Measurements from ENCODE around the gene BEST4.
A peak's percentile ranks its signal among the peaks of the same experiment; 100 is the strongest.
"Not testable (repeated sequence)": the region's sequence is repeated elsewhere in the genome, so short reads cannot be mapped to it uniquely, and the experiment has no call there.

The BEST4 gene

DNA sequence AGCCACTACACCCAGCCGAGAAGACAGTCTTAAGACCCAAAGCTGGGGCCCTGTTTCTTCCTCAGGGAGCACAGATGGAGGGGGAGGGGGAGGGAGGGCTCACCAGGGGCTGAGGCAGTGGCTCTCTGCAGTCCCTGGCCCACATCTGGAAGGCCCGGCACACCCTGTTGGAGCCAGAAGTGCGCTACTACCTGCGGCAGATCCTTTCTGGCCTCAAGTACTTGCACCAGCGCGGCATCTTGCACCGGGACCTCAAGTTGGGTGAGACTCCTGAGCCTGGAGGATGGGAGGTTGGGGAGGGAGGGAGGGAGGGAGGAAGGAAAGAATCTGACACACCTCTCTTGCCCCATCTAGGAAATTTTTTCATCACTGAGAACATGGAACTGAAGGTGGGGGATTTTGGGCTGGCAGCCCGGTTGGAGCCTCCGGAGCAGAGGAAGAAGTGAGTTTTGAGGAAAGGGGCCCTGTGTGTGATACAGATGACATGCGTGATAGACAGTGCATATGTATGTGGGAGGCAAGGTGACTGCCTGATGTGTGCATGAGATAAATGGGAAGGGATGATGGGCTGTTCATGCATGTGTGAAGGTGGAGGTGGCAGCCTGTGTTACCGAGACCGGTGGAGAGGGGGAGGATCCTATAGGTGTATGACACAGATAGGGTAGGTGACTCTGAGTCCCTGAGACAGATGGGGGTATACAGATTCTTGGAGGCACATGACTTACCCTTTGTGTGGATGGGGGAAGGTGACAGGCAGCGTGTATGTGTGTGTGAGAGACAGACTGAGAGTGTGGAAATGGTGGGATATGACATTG is 13.7 kb upstream of the BEST4 start:
- no peak for DNase-seq (ENCODE audit: low spot score)

DNA sequence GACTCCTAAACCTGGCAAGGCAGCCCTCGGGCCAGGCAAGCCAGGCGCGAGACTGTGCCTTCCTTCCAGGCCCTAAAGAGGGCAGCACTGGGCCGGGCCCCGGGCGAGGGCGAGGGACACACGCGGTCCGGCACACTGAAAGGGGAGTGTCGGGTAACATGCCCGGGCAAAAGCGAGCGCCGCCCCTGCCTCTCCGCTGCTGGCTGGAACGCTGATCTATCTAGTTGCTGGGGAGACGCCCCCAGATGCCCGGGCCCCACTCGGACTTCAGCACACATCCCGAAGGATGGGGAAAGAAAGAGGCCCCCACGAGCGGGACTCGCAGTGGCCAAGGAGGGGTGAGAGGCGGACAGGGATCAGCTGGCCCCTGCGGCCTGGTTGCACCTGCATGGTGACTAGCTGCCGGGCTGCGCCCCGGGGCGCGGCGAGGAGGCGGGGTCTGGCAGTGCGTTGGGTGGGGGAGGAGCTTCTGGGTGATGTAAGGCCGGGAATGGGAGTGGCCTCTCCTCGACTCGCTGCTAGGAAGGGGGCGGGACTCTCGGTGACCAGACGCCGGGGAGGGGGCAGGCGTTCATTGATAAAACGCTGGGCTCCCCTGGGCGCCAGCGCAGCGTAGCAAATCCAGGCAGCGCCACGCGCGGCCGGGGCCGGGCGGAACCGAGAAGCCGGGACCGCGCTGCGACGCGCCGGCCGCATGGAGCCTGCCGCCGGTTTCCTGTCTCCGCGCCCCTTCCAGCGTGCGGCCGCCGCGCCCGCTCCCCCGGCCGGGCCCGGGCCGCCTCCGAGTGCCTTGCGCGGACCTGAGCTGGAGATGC is 12.0 kb upstream of the BEST4 start, which contains the start of gene PLK3:
Gene PLK3, plus strand, starts transcription at position 608 of the 815 bp plus-strand sequence. Its CDS starts 87 bp downstream, at position 695.
- DNase-seq (ENCODE audit: low spot score): peak; percentile 96

DNA sequence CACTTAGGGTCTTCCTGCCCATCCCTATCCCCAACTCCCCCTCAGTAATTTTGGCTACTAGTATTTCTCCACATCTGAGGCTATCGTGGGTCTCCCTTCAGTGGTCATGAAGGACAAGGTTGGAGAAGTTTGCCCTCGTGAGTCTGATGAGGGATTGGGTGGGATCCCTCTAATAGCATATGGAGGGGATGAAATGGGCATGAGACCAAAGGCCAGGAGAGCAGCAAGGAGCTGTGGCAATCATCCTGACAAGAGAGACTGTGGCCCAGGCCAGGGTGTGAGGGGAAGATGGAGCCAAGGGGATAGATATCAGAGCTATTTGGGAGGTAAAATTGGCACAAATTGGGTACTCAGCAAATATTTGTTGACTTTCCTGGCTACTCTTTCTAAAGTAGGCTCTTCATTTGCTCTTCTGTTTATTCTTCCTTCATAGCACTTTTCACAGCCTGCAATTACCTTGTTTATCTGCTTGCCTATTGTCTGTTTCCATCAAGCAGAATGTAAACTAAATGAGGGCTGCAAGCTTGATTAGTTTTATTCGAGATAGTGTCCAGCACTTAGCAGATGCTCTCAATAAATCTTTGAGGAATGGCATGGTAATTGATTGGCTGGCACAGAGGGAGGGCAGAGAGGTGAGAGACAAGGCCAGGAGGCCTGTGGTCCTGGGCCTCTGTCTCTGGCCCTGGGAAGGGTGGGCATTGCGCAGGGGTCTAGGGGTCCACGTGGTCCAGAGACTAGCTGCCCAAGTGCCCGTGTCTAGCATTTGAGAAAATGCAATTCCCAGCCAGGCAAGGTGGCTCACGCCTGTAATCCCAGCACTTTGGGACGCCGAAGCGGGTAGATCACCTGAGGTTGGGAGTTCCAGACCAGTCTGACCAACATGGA is 10.8 kb upstream of the BEST4 start:
- DNase-seq (ENCODE audit: low spot score): no peak

DNA sequence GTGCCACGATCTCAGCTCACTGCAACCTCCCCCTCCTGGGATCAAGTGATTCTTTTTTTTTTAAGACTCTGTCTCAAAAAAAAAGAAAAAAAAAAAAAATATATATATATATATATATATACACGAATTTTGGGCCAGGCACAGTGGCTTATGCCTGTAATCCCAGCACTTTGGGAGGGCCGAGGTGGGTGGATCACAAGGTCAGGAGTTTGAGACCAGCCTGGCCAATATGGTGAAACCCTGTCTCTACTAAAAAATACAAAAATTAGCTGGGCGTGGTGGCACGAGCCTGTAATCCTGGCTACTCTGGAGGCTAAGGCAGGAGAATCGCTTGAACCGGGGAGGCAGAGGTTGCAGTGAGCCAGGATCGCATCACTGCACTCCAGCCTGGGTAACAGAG is 9.9 kb upstream of the BEST4 start:
- DNase-seq (ENCODE audit: low spot score): not testable (repeated sequence)

DNA sequence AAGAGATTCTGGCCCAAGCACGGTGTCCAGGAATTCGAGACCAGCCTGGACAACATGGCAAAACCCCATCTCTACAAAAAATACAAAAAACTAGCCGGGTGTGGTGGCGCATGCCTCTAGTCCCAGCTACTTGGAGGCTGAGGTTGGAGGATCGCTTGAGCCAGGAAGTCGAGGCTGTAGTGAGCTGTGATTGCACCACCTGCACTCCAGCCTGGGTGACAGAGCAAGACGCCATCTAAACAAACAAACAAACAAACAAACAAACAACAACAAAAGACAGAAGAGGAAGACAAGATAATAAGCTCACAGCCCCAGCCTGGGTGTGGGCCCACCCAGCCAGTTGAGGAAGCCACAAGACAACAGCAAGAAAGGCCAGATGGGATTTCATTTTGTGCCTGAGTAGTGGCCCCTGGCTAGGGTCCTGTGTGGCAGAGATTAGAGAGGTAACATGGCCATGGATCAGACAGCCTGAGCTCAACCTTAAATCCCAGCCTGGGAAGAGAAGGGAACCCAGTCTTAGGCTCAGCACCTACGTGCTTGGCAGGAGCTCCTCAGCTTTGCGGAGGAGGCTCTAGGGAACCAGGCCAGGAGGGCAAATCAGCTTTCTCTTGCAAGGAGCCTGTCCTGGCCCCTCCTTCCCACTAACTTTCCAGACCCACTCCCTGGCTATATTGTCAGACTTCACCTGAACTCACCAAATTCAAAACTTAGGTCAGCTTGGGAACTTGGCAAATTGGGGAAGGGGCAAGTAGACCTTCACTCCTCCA is 4.9 kb upstream of the BEST4 start:
- no peak for DNase-seq (ENCODE audit: low spot score)

DNA sequence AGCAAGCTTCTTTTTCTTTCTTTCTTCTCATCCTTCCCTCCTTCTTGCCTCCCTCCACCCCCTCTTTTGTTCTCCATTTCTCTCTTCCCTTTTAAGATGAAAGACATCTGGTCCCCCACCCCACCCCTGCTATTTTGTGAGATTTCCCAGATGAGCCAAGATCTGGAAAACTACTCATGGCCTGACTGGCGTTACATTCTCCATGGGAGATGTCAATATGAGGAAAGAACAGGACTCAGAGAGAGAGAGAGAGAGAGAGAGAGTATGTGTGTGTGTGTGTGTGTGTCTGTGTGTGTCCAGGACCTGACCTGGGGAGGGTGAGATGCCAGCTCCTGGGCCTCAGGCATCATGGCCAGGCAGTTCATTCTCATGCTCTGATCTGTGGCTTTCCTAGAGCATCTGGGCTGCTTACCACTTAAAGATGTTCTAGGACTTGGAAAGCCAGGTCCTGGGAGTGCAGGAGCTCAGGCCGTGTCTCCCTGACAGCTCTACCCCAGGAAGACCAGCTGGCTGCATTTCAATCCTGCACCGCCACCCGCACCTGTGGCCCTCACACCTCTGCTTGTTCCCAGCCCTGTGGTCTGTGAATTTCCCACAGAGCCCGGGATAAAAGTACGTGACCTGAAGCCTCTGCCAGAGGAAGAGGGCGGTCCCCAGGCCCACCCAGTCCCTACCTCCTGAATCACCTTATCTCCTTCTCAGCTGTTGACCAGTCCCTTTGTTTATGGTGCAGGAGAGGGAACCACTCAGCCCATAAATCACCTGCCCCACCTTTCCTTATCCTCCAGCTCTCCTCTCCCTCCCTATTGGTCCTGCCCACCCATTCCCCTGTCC is 3.2 kb upstream of the BEST4 start:
- DNase-seq (ENCODE audit: low spot score): no peak

DNA sequence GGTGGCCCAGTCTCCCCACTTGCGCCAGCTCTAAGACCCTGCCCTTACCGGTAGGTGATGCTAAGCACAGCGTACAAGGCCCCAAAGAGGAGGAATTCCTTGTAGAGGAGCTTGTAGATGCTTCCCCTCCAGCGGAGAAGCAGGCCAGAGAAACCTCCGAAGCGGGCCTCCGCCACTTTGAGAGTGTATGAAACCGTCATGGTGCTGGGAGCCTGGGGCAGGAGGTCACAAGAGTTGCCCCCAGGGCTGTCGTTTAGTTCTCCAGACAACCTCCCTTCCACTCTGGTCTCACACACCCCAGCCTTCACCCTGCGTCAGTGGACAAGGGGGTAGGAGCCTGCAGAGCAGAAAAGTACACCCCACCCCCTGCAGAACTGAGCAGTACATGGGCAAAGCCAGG is 464 bp downstream of the BEST4 start:
- DNase-seq (ENCODE audit: low spot score): no peak

DNA sequence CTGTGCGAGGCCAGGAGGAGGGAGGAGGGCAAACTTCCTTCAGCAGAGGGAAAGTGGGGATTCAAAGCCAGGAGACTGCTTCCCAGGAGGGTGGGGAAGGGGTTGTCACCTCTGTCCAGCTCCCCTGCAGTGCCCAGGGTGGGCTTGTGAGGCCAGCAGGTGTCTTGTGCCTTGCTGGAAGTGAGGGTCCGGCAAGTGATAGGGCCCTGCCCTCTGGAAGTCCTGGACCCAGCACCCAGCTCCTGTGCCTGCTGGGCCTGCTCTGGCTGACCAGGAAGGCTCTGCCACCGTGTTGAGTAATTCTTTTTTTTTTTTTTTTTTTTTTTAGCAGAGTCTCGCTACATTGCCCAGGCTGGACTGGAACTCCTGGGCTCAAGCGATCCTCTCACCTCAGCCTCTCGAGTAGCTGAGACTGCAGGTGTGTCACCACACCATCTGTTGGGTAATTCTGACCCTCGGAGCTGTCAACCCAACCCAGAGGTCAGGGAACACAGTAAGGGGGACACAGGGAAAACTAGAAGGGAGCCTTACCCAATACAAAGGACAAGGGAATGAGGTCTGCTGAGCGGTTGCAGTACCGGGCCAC is 1.0 kb downstream of the BEST4 start:
- no peak for DNase-seq (ENCODE audit: low spot score)

DNA sequence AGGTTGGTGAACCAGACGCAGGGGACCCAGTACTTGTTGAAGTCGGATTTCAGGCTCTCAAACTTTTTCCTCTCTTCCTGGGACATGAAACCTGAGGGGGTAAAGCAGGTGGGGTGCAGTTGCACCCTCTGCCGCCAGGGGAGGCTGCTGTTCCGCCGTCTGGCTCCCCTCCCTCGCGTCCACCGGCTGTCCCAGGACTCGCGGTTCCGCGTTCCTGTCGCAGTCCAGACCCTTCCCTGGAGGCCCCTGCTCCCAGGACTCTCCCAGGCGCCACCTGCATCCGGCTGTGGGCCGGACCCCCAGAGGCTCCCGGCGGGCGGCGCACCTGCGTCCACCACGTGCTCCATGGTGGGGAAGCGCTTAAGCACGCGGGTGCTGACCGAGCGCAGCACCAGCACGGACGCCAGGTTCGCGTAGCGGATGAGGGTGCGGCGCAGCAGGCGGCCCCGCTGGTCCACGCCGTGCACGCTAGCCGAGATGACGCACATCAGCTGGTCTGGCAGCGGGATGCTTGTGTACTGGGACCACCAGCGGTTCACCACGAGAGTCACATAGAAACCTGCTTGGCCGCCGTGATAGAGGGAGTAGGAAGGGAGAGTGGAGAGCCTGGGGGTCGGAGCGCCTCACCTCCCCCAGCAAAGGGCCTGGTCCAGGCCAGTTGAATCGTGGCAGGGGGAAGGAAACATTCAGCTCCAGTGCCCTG is 1.7 kb downstream of the BEST4 start:
- peak; percentile 93 for DNase-seq (ENCODE audit: low spot score)

DNA sequence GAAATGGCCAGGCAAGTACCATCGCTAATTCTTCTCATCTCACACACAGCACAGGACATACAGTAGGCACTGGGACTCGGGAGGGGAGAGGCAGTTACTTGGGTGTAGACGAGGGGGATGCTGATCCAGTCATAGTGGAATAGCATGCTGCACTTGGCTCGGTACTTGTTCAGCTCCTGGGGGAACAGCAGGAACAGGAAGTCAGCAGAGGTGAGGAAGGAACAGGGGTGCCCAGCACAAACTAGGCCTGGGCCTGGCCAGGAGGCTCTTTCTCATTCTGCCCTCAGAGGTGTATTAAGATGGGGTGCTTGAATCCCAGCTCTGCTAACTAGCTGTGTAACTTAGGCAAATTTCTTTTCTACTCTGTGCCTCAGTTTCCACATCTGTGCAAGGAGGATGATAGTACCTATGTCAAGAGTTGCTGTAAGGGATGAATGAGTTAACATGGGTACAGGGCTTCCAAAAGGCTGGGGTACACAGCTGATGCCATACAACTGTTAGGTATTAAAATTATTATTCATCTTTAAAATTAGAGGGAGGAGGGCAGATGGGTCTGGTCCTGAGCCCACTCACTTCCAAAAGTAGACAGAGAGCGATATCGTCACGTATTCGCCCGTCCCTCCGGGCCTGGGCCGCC is 2.4 kb downstream of the BEST4 start:
- DNase-seq (ENCODE audit: low spot score): no peak

DNA sequence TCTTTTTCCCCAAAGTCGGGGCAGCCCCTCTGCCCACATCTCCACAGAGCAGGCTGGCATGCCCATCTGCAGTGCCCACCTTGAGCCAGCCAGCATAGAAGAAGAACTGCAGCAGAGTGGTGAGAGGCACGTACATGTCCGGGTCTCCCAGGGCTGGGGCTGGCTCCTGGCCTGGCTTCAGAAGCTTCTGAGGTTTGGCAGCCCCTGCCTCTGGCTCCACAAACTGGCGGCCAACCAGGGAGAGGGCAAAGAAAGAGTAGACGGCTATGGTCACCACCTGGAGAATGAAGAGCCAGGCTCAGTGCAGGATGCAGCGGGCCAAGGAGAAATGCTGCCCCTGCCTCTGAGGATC is 3.0 kb downstream of the BEST4 start:
- DNase-seq (ENCODE audit: low spot score): no peak

DNA sequence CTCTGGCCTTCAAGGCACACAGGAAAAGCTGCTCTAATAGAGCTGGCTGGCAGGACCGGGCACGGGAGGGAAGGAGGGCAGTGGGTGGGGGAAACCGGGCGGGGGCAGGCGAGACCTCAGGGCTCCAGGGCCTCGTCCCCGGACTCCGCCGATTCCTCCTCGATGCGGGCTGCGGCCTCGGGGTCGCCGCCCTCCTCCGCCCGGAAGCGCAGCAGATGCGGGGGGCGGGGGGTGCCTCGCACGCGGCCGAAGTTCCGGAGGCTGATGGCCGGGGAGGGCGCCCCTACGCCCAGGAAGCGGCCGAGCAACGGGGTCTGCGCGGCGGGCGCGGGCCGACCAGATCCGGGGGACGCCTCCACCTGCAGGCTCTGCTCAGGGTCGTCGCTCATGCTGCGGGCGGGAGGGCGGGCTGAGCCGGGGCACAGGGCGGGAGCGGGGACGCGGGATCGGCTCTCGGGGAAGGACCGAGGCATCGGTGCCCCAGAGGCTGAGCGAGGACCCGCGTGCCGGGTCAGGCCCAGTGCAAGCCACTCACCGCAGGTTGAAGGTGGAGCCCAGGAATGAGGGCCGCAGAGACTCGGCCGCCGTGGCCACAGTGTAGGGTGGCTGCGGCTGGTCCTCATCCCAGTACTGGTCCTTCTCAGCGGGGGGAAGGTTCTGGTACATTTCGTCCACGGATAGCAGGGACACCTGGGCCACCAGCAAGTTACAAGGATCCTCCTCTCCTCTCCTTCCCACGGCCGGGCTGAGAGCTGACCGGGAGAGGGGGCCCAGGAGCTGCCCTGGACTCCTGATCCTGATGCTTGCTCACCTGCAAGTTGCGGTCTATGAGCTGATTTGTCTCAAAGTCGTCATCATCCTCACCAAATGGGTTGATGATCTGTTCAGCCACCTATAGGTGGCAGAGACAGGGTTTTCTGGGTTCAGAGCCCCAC is 3.6 kb downstream of the BEST4 start:
- DNase-seq (ENCODE audit: low spot score): peak; percentile 71

DNA sequence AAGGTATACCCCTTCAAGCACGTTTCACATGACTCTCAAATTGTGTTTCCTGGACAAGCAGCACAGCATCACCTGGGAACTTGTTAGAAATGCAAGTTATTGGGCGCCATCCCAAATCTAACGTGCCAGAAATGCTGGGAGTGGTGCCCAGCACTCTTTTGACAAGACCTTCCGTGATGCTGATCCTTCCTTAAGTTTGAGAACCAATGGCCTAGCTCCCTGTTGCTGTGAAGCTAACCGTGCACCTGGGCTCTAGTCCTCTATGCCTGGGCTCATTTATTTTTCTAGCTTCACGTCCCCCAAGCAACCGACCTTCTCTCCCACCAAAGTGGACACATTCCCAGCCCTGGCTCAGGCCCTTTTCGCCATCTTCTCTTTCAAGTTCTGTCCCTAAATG is 4.3 kb downstream of the BEST4 start:
- DNase-seq (ENCODE audit: low spot score): no peak

DNA sequence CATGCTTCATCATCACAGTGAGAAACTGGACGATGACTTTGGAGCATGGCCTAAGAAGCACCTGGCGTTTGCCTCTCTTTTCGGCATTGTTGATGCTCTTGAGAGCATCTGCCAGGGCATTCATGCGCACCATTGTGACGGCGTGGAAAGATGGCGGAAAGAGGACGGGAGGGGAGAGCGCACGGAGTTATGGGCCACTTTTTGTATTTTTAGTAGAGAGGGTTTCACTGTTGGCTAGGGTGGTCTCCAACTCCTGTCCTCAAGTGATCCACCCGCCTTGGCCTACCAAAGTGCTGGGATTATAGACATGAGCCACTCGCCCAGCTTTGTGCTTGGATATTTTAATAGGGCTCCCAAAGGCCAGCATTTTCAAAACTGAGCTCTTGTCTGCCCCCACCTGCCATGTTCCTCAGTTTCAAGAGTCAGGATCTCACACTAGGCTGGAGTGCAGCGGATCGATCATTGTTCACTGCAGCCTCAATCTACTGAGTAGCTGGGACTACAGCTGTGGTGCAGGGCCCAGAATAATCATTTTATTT is 7.3 kb downstream of the BEST4 start:
- no peak for DNase-seq (ENCODE audit: low spot score)

DNA sequence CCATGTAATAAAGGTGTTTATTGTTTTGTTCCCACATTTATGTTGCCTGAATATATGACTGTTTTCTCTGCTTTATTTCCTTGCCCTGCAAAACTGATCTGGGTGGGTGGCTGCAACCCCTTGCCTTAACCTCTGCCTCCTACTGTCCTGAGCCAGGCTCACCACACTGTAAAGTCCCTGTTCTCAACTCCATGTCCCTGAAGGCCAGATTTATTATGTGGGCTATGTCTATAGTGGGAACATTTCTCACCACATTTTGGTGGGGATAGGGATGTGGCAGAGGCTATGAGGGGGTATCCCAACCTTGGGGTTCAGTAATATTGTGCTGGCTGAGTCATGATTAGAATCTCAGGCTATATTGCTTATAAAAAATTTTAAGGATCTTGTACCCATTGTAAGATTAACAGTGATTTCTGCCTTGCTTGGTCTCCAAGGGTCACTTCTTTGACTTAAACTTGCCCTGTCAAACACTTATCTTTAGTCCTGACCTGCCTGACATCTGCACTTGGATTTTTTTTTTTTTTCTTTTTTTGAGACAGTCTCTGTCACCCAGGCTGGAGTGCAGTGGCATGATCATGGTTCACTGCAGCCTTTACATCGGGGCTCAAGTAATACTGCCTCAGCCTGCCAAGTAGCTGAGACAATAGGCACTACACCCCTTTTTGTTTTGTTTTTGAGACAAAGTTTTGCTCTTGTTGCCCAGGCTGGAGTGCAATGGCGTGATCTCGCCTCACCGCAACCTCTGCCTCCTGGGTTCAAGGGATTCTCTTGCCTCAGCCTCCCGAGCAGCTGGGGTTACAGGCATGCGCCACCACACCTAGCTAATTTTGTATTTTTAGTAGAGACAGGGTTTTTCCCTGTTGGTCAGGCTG is 9.0 kb downstream of the BEST4 start:
- DNase-seq (ENCODE audit: low spot score): no peak

DNA sequence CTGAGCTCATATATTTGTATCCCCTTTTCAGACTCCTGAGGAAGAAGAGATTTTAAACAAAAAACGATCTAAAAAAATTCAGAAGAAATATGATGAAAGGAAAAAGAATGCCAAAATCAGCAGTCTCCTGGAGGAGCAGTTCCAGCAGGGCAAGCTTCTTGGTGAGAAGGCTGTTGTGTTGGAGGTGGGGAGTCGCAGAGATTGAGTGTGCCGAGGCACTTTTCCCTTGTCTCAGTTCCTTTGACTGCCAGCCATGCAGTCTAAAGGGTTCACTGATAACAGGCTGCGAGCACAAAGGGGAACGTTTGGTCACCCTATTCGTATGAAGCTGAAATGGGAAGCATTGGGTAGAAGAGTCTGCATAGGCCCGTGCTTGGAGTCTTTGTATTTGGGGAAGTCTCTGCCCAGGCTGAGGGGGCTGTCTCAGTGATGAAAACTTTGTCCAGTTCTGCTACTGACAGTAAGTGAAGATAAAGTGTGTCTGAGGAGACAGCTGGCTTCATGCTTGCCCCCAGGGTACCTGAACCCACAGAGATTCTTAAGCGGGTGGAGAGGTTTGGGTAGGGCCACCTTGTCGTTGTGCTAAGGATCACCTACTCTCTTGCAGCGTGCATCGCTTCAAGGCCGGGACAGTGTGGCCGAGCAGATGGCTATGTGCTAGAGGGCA is 9.9 kb downstream of the BEST4 start:
- no peak for DNase-seq (ENCODE audit: low spot score)

All from HuH-7 (cell line).